ENCODE measurements around the gene EBF3. TPM values are rescaled to one million over a fixed set of nuclear protein-coding genes. Genes with fewer than 3 reads are reported as not detected.

EBF3 gene
- total RNA-seq, 1 experiment from 2014 or later, result 0.22 TPM

DNA sequence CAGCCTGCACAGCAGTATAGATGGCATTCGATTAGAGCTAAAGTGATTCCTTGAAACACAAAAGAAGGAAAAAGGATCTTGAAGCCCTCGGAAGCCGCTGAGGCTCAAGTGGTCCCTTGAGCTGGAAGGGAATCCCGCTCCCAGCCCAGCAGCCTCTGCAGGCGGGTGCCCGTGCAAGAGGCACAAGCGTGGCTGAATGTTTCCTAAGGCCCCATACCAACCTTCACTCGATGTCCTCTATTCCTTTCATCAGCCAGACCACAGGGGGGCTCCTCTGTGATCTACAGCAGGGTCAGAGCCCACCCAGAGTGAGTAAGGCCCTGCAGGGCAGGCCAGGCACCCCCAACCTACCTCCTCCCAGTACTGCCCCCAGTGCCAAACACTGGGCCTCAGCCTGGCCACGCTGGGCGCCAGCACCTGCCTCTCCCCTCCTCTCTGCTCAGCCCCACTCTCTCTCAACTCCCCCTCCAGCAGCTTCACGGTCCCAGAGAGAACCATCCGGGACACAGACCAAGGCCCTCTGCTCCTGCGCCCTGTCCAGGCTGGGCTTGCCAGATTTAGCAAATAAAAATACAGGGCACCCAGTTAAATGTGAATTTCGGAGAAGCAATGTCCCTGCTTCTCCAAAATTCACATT lies 30.5 kb downstream of the EBF3 start:
- Histone ChIP-seq H2BK12ac (ENCODE audit: insufficient read length, low read depth, low read length) (no peak overlapping the region), H3K79me2 (ENCODE audit: insufficient read depth, low read length) (no peaks in the 10 kb centered on the region), H2AFZ (ENCODE audit: low read length) (no peak overlapping the region), H3K56ac (ENCODE audit: insufficient read length, low read depth, low read length) (no peak overlapping the region), H3K18ac (ENCODE audit: insufficient read length, low read depth, low read length) (no peak overlapping the region), H4K8ac (replicated peaks; ENCODE audit: insufficient read length, low read depth, low read length) (no peak overlapping the region), H2BK20ac (ENCODE audit: low read depth, low read length, poor library complexity, severe bottlenecking) (no peak overlapping the region), H3T11ph (ENCODE audit: low read length) (no peak overlapping the region), H3K9ac (ENCODE audit: extremely low read depth, insufficient read length, low read length) (no peak overlapping the region), H3K14ac (ENCODE audit: insufficient read depth, low read length) (no peak overlapping the region), H3K4ac (ENCODE audit: low read depth, low read length) (no peak overlapping the region), H2BK120ac (ENCODE audit: low read depth, low read length, poor library complexity, severe bottlenecking) (no peak overlapping the region), H3K79me1 (ENCODE audit: insufficient read depth, low read depth, low read length, poor library complexity, severe bottlenecking) (no peaks in the 10 kb centered on the region), H3K4me1 (ENCODE audit: insufficient read depth, low read length) (no peaks in the 10 kb centered on the region), H3K23me2 (ENCODE audit: insufficient read length, low read depth, low read length, poor library complexity, severe bottlenecking) (no peaks in the 10 kb centered on the region), H4K20me1 (ENCODE audit: control insufficient read depth, insufficient read depth, insufficient read length) (no peaks in the 10 kb centered on the region), H3K27me3 (ENCODE audit: insufficient read depth, low read length) (no peaks in the 10 kb centered on the region), H3K23ac (ENCODE audit: insufficient read length, low read depth, low read length) (no peak overlapping the region), H4K5ac (ENCODE audit: insufficient read length, low read depth, low read length) (no peak overlapping the region), H4K91ac (ENCODE audit: insufficient read length, low read depth, low read length) (no peak overlapping the region), H2BK5ac (ENCODE audit: insufficient read length, low read length) (no peak overlapping the region), H3K4me2 (ENCODE audit: insufficient read depth, insufficient read length, low read length) (no peak overlapping the region), H3K27ac (ENCODE audit: insufficient read length, low read depth, low read length) (no peak overlapping the region), H2BK15ac (ENCODE audit: low read depth, low read length) (no peak overlapping the region), H2AK5ac (ENCODE audit: insufficient read length, low read length) (no peak overlapping the region), H3K9me3 (ENCODE audit: control insufficient read depth, low read depth, low read length) (no peaks in the 10 kb centered on the region)
- no CpG with 5 or more reads among the region's 14 CpGs for WGBS (ENCODE audit: extremely low coverage, insufficient read length, low lambda C conversion rate)
- DNase-seq, result no peak
- H3K4me3 Mint-ChIP-seq, result no peak overlapping the region
- no peaks in the 10 kb centered on the region; a peak in 1 of 7 replicates for H3K36me3 Mint-ChIP-seq (ENCODE audit: insufficient read depth in 1 of 3, low read depth in 3 of 3)
- H3K27ac Mint-ChIP-seq, result no peak overlapping the region; a peak in 2 of 7 replicates
- no peak for TF ChIP-seq CTCF (conservative IDR thresholded peaks at IDR 0.05)
- H3K4me1 Mint-ChIP-seq, result peaks cover 3 to 6% of the 10 kb centered on the region in 2 experiments; a peak in 2 of 4 replicates
- peaks cover 10% of the 10 kb centered on the region for H3K27me3 Mint-ChIP-seq (ENCODE audit: low read depth)
- no peaks in the 10 kb centered on the region; a peak in 1 of 5 replicates for H3K9me3 Mint-ChIP-seq
